Measurements from ENCODE around the gene TBC1D4.
"Not testable (repeated sequence)": the region's sequence is repeated elsewhere in the genome, so short reads cannot be mapped to it uniquely, and the experiment has no call there.

GRCh38 chr13:75245578-75245977 is 236.4 kb downstream of the TBC1D4 start:
- TF ChIP-seq, protein P1, sequence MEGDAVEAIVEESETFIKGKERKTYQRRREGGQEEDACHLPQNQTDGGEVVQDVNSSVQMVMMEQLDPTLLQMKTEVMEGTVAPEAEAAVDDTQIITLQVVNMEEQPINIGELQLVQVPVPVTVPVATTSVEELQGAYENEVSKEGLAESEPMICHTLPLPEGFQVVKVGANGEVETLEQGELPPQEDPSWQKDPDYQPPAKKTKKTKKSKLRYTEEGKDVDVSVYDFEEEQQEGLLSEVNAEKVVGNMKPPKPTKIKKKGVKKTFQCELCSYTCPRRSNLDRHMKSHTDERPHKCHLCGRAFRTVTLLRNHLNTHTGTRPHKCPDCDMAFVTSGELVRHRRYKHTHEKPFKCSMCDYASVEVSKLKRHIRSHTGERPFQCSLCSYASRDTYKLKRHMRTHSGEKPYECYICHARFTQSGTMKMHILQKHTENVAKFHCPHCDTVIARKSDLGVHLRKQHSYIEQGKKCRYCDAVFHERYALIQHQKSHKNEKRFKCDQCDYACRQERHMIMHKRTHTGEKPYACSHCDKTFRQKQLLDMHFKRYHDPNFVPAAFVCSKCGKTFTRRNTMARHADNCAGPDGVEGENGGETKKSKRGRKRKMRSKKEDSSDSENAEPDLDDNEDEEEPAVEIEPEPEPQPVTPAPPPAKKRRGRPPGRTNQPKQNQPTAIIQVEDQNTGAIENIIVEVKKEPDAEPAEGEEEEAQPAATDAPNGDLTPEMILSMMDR (IDR thresholded peaks at IDR 0.05), result not testable (repeated sequence)
- not testable (repeated sequence) for TF ChIP-seq POLR2AphosphoS5 (IDR thresholded peaks at IDR 0.05; ENCODE audit: low read depth, low read length)

Measured in Panc1 (cell line).